Measurements from ENCODE around the gene HTN1. TPM values are rescaled to one million over a fixed set of nuclear protein-coding genes. Genes with fewer than 3 reads are reported as not detected.

HTN1 gene
- not detected in 2 replicates for total RNA-seq

DNA sequence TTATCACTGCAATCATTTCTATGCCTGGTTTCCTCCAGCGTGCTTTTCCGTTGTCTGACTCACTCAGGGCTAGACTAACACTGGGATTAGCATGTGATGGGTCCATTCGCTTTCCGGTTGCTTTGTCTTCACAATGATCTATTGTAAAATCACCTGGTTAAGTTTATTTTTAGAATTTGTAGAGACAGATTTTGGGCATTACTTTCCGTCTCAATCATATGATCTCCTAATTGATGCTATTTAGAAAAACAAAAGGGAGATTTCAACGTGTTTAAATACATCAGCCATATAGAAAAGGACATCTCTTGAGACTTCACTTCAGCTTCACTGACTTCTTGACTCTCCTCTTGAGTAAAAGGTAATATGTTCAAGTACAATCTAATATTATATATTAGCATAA, at the start of gene HTN1:
Gene HTN1, plus strand, starts transcription at position 301 of the 400 bp plus-strand sequence. CDS start 2,639 bp downstream, outside the sequence.

DNA sequence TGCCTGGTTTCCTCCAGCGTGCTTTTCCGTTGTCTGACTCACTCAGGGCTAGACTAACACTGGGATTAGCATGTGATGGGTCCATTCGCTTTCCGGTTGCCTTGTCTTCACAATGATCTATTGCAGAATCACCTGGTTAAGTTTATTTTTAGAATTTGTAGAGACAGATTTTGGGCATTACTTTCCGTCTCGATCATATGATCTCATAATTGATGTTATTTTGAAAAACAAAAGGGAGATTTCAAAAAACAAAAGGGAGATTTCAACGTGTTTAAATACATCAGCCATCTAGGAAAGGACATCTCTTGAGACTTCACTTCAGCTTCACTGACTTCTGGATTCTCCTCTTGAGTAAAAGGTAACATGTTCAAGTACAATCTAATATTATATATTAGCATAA, 22.1 kb upstream of the HTN1 start, which contains the start of gene HTN3:
Gene HTN3, plus strand, starts transcription at position 301 of the 400 bp plus-strand sequence. CDS start 2,282 bp downstream, outside the sequence.

Other genes with a start within 250 kb of the HTN1 start
- gene SULT1E1, start 190.3 kb upstream of the HTN1 start, total RNA-seq, result 1.8 and 6.3 TPM in 2 replicates
- not detected in 2 replicates for gene CSN1S1, start 119.4 kb upstream of the HTN1 start, total RNA-seq
- gene CSN2, start 84.7 kb upstream of the HTN1 start, total RNA-seq, result not detected in 2 replicates
- gene STATH, start 54.5 kb upstream of the HTN1 start, total RNA-seq, result not detected in 2 replicates
- not detected in 2 replicates for gene HTN3, start 22.0 kb upstream of the HTN1 start, total RNA-seq
- not detected in 2 replicates for gene PRR27, start 103.8 kb downstream of the HTN1 start, total RNA-seq
- gene ODAM, start 145.3 kb downstream of the HTN1 start, total RNA-seq, result not detected in 2 replicates
- gene FDCSP, start 175.7 kb downstream of the HTN1 start, total RNA-seq, result not detected in 2 replicates
- gene CSN3, start 192.2 kb downstream of the HTN1 start, total RNA-seq, result not detected in 2 replicates